Type B pancreatic cell (in vitro differentiated cells): Measurements from ENCODE around the gene NCAM1. TPM values are rescaled to one million over a fixed set of nuclear protein-coding genes. Genes with fewer than 3 reads are reported as not detected.

Experiments
- DNase-seq: peaks from one replicate; pipeline ENCODE4 v3.0.0; 2021; ENCODE audit warnings: mixed read lengths; ENCODE audit not compliant: unreplicated experiment; ENCODE audit errors: extremely low spot score
- H3K27ac Mint-ChIP-seq: 2 replicates; pipeline ENCODE4 v1.8.0; 2021; ENCODE audit warnings: mild to moderate bottlenecking, mixed read lengths
- H3K27me3 Mint-ChIP-seq: 2 replicates; pipeline ENCODE4 v1.8.0; 2021; ENCODE audit warnings: mixed read lengths
- H3K36me3 Mint-ChIP-seq: 2 replicates; pipeline ENCODE4 v1.8.0; 2021; ENCODE audit warnings: mixed read lengths
- H3K4me1 Mint-ChIP-seq: one replicate; pipeline ENCODE4 v1.8.0; 2021; ENCODE audit warnings: mixed read lengths; ENCODE audit not compliant: unreplicated experiment
- H3K4me3 Mint-ChIP-seq: 2 replicates; pipeline ENCODE4 v1.8.0; 2021; ENCODE audit warnings: mild to moderate bottlenecking, mixed read lengths
- H3K9me3 Mint-ChIP-seq: 2 replicates; pipeline ENCODE4 v1.8.0; 2021; ENCODE audit warnings: mixed read lengths
- CTCF ChIP-seq: fragments of 200-600 bp; sonication (generic); conservative IDR thresholded peaks from 2 replicates; pipeline ENCODE4 v1.5.0; 2021; ENCODE audit warnings: antibody characterized with exemption, mild to moderate bottlenecking
- total RNA-seq: library from RNA; stranded (reverse); gene quantifications from 2 replicates; pipeline ENCODE4 v1.2.1, GENCODE V29; 2021; ENCODE audit warnings: low replicate concordance

NCAM1 gene
- total RNA-seq, 1 donor from 2014 or later: 106 TPM

GRCh38 chr11:113111156-113111555 is 149.9 kb downstream of the NCAM1 start:
- no peak overlapping the region for H3K27ac Mint-ChIP-seq
- no peaks in the 10 kb centered on the region for H3K36me3 Mint-ChIP-seq
- H3K4me3 Mint-ChIP-seq: no peak overlapping the region
- no peaks in the 10 kb centered on the region for H3K9me3 Mint-ChIP-seq
- peaks cover 16% of the 10 kb centered on the region for H3K4me1 Mint-ChIP-seq
- H3K27me3 Mint-ChIP-seq: peaks cover 3% of the 10 kb centered on the region
- DNase-seq: no peak
- no peak for TF ChIP-seq CTCF

- TF ChIP-seq CTCF: no peak
- H3K4me3 Mint-ChIP-seq: no peak overlapping the region
- DNase-seq: no peak
- peaks cover 3% of the 10 kb centered on the region for H3K27me3 Mint-ChIP-seq
- H3K9me3 Mint-ChIP-seq: no peaks in the 10 kb centered on the region
- peaks cover 12% of the 10 kb centered on the region for H3K4me1 Mint-ChIP-seq
- H3K27ac Mint-ChIP-seq: no peak overlapping the region
- H3K36me3 Mint-ChIP-seq: no peaks in the 10 kb centered on the region
Measured at GRCh38 chr11:113112307-113112706, 151.1 kb downstream of the NCAM1 start.

GRCh38 chr11:113113801-113114704 is 152.8 kb downstream of the NCAM1 start:
- no peak overlapping the region for H3K4me3 Mint-ChIP-seq
- peaks cover 4% of the 10 kb centered on the region for H3K27me3 Mint-ChIP-seq
- no peaks in the 10 kb centered on the region for H3K9me3 Mint-ChIP-seq
- DNase-seq: no peak
- peak; percentile 76 for TF ChIP-seq CTCF
- H3K27ac Mint-ChIP-seq: peak overlapping the region; percentile 10
- peaks cover 14% of the 10 kb centered on the region for H3K4me1 Mint-ChIP-seq
- H3K36me3 Mint-ChIP-seq: no peaks in the 10 kb centered on the region

- peak overlapping the region; percentile 10 for H3K27ac Mint-ChIP-seq
- peaks cover 17% of the 10 kb centered on the region for H3K4me1 Mint-ChIP-seq
- no peak for DNase-seq
- peaks cover 6% of the 10 kb centered on the region for H3K27me3 Mint-ChIP-seq
- TF ChIP-seq CTCF: no peak
- H3K36me3 Mint-ChIP-seq: no peaks in the 10 kb centered on the region
- H3K4me3 Mint-ChIP-seq: no peak overlapping the region
- H3K9me3 Mint-ChIP-seq: no peaks in the 10 kb centered on the region
Measured at GRCh38 chr11:113114705-113115027, 153.4 kb downstream of the NCAM1 start.

GRCh38 chr11:113118104-113118503 is 156.9 kb downstream of the NCAM1 start:
- DNase-seq: no peak
- Mint-ChIP-seq H3K4me1 (peaks cover 29% of the 10 kb centered on the region), H3K9me3 (no peaks in the 10 kb centered on the region), H3K36me3 (no peaks in the 10 kb centered on the region), H3K27me3 (peaks cover 9% of the 10 kb centered on the region), H3K4me3 (no peak overlapping the region), H3K27ac (no peak overlapping the region)
- TF ChIP-seq CTCF: no peak
